Eye (tissue), 1 donor: Measurements from ENCODE around the gene CALR3.
A peak's percentile ranks its signal among the peaks of the same experiment; 100 is the strongest.
"Not testable (repeated sequence)": the region's sequence is repeated elsewhere in the genome, so short reads cannot be mapped to it uniquely, and the experiment has no call there.

Experiments used
- DNase-seq: peaks from one replicate; pipeline ENCODE4 v3.0.0-alpha.2; 2015

Gene CALR3

DNA sequence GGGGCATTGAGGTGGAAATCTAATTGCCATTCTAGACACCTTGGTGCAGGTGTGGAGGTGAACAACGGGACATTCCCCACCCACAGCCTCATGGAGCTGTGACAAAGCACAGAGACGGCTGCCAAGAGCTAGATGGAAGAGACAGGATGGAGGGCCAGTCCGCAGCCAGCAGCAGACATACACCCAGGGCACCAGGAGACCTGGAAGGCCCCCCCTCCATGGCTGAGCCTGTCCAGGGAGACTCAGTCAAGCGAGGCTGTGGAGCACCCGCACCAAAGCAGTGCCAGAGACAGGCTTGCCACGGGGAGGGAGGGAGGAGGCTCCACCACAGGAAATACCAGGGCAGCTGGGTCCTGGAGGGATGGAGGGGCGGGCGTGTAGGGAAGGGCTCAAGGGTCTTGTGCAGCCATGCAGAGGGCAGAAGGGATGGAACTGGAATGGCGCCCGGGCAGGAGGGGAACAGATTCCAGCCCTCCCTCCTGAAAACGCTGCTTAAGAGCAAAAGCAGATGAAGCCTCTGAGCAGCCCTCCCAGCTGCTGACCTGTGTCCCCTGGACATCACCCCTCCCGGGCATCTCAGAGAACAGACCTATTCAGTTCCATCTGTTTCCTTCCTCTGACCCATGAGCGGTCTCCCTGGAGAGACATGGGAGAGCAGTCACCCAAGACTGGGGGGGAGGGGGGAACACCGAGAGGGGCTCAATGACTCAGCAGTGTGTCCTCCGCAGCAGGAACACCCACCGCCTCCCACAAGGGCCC lies 38.6 kb downstream of the CALR3 start:
- peak; percentile 72 for DNase-seq

DNA sequence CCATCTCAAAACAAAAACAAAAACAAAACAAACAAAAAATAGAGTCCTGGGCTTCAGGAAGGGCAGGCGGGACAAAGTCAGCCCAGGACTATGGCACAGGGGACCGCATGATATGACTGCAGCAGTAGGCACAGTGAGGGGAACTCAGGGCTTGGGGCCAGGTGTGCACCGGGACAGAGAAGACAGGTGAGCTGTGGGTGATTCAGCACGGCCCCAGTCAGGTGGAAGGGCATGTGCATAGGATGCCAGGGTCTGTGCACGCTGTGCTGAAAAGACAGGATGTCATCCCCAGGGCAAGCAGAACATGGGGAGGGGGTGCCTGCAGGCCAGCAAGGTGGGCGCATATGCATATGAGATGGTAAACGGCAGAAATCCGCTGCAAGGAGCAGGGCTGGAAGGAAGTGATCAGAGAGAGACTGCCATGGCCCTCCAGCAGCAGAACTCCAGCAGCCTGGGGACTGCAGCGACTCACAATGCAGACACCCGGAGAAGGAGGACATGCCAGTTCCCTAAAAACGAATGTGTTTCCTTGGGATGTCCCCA lies 39.2 kb downstream of the CALR3 start:
- DNase-seq, result no peak

GRCh38 chr19:16455489-16455888 lies 40.5 kb downstream of the CALR3 start:
- no peak for DNase-seq

GRCh38 chr19:16454351-16454918 lies 41.5 kb downstream of the CALR3 start:
- no peak for DNase-seq

GRCh38 chr19:16452325-16452724 lies 43.6 kb downstream of the CALR3 start:
- DNase-seq, result no peak

DNA sequence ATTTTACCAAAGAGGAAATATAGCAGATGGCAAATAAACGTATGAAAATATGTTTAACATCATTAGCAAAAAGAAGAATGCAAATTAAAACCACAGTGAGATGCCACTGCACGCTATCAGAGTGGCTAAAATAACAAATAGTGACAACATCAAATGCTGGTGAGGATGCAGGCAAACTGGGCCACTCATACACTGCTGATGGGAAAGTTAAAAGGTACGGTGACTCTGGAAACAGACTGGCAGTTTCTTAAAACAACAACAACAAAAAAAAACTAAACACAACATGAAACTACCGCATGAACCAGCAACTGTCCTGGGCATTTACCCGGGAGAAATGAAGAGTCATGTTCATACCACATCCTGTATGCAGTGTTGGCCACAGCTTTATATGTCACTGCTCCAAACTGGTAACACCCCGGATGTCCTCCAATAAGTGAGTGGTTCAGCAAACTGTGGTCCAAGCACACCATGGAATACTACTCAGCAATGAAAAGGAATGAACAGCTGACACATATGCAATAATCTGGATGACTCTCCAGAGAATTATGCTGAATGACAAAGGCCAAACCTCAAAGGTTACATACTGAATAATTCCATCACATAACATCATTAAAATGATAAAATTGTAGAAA lies 46.5 kb downstream of the CALR3 start:
- no peak for DNase-seq

- DNase-seq, result not testable (repeated sequence)
Observed at GRCh38 chr19:16448872-16449271, 47.1 kb downstream of the CALR3 start.

GRCh38 chr19:16446724-16447368 lies 49.1 kb downstream of the CALR3 start:
- peak; percentile 70 for DNase-seq

GRCh38 chr19:16446108-16446723 lies 49.8 kb downstream of the CALR3 start:
- DNase-seq, result peak; percentile 28

GRCh38 chr19:16445238-16446107 lies 50.5 kb downstream of the CALR3 start:
- peak; percentile 25 for DNase-seq

DNA sequence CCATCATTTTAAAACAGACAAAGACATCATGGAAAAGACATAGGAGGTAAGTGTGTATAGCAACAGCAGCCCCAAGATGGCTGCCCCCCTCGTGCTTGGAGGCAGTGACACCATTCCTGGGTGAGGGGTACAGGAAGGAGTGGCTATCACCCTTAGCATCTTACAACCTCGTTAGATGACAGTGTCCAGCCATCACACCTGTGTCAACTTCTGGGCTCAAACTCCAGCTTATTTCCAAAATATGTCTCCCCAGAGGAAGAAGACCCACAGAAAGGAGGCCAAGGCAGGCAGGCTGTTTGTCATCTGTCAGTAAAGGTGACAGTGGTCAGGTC lies 51.7 kb downstream of the CALR3 start:
- no peak for DNase-seq

DNA sequence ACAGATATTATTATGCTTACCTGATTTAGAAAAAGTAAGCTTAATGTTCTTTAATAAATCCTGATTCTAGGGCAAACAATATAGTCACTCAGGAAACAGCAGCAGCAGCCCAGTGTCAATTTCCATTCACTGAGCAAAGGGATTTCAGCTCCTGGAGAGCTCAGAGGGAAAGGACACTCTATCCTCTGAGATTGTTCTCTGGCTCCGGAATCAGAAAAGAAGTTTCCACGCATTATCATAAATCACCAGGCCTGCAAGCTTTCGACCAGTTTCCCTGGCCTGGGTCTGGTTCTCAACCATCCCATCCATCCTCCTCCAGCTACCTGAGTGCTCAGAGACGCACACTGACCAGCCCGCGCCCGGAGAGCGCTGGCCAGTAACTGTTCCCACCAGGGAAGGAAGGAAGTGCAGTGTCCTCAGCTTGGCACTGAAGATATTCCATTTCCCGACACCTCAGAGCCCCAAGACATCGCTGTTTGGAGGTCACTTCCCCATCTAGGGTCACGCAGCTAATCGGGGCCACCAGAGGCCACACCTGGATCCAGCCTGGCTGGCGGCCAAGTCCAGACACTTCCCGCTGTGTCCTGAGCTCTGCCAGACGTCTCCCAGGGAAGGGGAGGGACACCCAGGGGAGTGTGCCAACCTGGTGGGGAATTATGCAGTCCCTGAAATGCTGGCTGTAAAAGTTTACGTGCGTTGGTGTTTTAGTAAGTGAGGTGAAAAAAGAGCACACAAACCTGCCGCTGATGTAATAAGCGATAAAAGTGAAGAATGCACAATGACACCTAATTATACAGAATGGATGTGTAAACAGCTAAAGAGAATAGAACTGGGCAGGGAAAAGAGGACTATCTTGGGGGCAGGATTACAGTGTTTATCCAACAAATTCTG lies 53.3 kb downstream of the CALR3 start:
- DNase-seq, result no peak

DNA sequence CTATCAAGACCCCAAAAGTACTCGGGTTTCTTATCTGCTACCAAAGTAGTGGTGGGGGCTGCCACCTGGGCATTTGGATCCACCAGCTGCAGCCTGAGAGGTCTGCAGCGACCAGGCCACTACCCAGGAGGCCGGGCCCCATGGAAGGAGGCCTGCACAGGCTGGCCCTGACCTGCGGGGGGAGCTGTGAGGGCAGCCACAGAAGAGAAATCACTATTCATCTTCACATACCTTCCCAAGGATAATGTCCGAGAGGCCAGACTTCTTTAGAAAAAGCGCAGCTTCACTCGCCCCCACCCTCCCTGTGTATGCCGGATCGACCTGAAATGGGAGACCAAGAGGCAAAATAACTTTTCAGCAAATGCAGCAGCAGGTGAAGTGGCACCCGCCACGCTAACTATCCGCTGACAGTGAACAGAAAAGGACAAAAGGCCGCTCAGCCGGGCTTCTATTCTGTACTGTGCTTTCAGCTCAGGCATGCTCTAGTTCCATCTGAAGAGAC lies 54.3 kb downstream of the CALR3 start:
- DNase-seq, result peak; percentile 48

- DNase-seq, result no peak
Observed at GRCh38 chr19:16436780-16437332, 59.1 kb downstream of the CALR3 start.

DNA sequence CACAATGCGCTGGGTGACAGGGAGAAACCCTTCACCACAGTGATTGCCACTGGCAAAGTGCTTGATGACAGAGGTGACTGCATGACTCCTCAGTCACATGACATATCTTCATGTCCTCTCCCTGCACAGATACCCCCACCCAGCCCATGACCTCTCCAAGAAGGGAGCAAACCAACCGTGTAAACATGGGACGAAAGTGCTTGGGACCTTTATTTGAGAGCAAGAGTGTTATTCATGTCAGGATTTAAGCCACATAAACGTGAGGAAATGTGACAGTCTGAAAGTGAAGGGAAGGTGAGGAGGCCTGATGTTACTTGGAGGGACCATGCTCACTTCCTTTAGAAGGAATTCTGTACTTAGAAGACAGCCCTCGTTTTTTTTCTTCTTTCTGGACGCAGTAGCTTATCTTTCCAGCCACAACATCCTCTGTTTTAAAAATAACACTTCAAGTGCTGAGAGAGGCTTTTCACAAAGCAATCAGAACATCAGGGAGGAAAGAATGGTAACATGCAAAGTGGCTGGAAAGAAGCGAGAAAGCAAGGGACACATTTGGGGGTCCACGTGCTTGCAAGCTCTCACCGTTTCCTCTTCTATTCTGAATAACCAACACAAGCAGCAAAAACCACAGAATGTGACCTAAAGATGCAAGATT lies 59.8 kb downstream of the CALR3 start:
- DNase-seq, result no peak

DNA sequence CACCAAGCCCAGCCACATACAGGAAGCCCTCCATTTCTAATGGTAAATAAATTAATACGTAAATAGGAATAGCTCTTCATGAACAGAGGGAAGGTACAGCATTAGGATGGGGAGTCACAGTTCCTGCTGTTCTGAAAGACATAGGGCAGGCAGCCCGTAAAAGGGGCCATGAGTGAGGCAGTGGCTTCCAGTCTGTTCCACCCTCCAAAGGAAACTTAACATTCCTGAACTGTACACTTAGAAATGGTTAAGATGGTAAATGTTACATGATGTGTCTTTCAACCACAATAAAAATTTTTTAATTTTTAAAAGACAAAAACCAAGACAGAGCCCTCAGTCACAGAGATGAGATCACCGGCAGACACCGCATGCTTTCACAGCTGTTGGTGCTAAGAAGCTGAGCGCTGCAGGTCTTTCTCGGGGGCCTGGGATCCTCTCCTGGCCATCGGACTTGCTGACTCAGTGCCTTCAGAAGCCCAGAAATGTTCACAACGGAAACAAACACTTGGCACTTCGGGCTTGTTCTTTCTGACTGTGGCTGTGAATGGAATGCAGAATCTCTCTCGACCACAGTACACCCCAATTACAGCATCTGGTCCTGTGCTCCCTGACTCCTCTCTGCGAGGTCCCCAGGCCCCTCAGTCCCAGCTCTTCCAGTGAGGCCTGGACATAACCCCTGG lies 60.6 kb downstream of the CALR3 start:
- peak; percentile 28 for DNase-seq

GRCh38 chr19:16433986-16434385 lies 62.0 kb downstream of the CALR3 start:
- no peak for DNase-seq

DNA sequence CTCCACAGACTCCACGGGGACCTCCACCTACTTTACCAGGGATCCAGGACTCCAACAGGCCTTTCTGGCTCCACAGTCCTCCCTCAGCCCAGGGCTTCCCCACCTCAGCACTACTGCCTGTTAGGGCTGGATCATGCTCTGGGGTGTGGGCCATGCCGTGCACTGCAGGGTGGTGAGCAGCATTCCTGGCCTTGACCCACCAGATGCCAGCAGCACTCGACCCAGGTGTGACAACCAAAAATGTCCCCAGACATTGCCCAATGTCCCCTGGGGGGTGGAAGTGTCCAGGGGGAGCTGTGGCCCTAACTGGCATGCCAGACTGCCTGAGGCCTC lies 66.2 kb downstream of the CALR3 start:
- DNase-seq, result no peak

DNA sequence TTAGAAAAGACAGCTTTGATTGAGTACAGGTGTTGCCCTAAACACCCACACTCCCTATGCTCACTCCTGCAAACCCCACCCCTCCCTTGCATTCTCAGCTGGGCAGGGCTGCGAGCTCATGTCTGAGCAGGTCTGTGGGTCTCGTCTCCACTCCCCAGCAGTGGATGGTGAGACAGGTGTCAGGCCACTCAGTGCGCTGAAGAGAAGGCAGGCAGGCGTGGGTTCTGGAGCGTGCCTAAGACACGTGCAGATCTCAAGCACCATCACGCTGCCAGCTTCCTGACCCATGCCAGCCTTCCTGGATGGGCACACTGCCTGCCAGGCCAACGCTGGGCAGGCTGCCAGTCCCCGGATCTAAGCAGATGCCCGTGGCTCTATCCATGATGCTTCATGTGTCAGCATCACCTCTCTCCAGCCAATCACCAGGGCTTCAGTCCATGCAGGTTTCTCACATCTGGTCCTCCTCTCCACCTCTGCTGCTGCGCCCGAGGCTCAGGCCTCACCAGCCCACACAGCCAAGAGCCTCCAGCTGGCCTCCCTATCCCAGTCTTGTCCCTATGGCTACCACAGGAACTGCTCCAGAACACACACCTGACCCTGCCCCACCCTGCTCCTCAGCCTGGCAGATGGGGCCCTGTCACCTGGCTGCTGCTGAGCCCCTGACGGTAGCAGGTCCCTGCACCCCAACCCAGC lies 66.8 kb downstream of the CALR3 start:
- no peak for DNase-seq
